ENCODE results near the gene LRP4.

DNA sequence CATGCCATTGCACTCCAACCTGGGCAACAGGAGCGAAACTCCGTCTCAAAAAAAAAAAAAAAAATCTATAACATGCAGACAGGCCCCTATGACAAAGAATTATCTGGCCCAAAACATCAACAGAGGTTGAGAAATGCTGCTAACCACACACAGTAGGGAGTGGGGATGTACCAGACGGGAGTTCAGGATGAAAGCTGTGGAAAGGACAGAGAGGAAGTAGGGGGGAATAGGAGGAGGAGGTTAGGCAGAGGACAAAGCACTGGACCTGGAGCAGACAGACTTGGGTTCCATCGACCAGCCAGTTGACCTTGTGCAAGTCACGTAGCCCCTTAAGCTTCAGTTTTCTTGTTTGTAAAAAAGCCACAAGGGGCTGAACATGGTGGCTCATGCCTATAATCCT is 12.5 kb downstream of the LRP4 start:
- TF ChIP-seq, protein P1, sequence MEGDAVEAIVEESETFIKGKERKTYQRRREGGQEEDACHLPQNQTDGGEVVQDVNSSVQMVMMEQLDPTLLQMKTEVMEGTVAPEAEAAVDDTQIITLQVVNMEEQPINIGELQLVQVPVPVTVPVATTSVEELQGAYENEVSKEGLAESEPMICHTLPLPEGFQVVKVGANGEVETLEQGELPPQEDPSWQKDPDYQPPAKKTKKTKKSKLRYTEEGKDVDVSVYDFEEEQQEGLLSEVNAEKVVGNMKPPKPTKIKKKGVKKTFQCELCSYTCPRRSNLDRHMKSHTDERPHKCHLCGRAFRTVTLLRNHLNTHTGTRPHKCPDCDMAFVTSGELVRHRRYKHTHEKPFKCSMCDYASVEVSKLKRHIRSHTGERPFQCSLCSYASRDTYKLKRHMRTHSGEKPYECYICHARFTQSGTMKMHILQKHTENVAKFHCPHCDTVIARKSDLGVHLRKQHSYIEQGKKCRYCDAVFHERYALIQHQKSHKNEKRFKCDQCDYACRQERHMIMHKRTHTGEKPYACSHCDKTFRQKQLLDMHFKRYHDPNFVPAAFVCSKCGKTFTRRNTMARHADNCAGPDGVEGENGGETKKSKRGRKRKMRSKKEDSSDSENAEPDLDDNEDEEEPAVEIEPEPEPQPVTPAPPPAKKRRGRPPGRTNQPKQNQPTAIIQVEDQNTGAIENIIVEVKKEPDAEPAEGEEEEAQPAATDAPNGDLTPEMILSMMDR (IDR thresholded peaks at IDR 0.05; ENCODE audit: insufficient read depth, low read length) = no peak
- TF ChIP-seq POLR2AphosphoS5 (IDR thresholded peaks at IDR 0.05; ENCODE audit: low read depth) = no peak
- TF ChIP-seq, protein P2, sequence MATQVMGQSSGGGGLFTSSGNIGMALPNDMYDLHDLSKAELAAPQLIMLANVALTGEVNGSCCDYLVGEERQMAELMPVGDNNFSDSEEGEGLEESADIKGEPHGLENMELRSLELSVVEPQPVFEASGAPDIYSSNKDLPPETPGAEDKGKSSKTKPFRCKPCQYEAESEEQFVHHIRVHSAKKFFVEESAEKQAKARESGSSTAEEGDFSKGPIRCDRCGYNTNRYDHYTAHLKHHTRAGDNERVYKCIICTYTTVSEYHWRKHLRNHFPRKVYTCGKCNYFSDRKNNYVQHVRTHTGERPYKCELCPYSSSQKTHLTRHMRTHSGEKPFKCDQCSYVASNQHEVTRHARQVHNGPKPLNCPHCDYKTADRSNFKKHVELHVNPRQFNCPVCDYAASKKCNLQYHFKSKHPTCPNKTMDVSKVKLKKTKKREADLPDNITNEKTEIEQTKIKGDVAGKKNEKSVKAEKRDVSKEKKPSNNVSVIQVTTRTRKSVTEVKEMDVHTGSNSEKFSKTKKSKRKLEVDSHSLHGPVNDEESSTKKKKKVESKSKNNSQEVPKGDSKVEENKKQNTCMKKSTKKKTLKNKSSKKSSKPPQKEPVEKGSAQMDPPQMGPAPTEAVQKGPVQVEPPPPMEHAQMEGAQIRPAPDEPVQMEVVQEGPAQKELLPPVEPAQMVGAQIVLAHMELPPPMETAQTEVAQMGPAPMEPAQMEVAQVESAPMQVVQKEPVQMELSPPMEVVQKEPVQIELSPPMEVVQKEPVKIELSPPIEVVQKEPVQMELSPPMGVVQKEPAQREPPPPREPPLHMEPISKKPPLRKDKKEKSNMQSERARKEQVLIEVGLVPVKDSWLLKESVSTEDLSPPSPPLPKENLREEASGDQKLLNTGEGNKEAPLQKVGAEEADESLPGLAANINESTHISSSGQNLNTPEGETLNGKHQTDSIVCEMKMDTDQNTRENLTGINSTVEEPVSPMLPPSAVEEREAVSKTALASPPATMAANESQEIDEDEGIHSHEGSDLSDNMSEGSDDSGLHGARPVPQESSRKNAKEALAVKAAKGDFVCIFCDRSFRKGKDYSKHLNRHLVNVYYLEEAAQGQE (IDR thresholded peaks at IDR 0.05; ENCODE audit: insufficient replicate concordance, low read depth) = no peak
